ENCODE measurements around the gene TULP1.

- TF ChIP-seq CTCF (IDR thresholded peaks at IDR 0.05) (no peak), POLR2A (IDR thresholded peaks at IDR 0.05; ENCODE audit: low read depth) (no peak)
These were observed 54.8 kb downstream of the TULP1 start for GRCh38 chr6:35457907-35458306.
